Keratinocyte (primary cell): ENCODE results near the gene ITCH.

Source experiments
- CTCF ChIP-seq, 3 experiments: IDR thresholded peaks in 1 of 3; conservative IDR thresholded peaks in 1 of 3; optimal IDR thresholded peaks in 1 of 3; 2 replicates in 2 of 3; 3 replicates in 1 of 3; pipeline versions ENCODE3 to v1.5.1; 2011; ENCODE audit warnings: low read length in 3 of 3, mild to moderate bottlenecking in 3 of 3, moderate library complexity in 2 of 3, control low read depth in 1 of 3, inconsistent platforms in 1 of 3; ENCODE audit not compliant: insufficient read depth in 2 of 3; ENCODE audit errors: extremely low read depth in 1 of 3
- EZH2 ChIP-seq: IDR thresholded peaks from one replicate; pipeline ENCODE4 v1.6.1; 2012; ENCODE audit warnings: inconsistent platforms, mild to moderate bottlenecking, low read length, moderate library complexity

GRCh38 chr20:34363062-34363464 lies at the start of gene ITCH:
- TF ChIP-seq CTCF (optimal IDR thresholded peaks at IDR 0.05 in 1 of 3, IDR thresholded peaks at IDR 0.05 in 1 of 3, conservative IDR thresholded peaks at IDR 0.05 in 1 of 3; ENCODE audit: extremely low read depth in 1 of 3, insufficient read depth in 2 of 3, low read length in 3 of 3) (no peak), EZH2 (no peak)
